K562 (cell line): ENCODE data around the gene LRP3. TPM values are rescaled to one million over a fixed set of nuclear protein-coding genes. Genes with fewer than 3 reads are reported as not detected.

Experiments
- CTCFL ChIP-seq: IDR thresholded peaks from 2 replicates; pipeline ENCODE4 v1.6.1; 2011; ENCODE audit warnings: borderline replicate concordance, low read depth, mild to moderate bottlenecking, moderate library complexity, low read length; ENCODE audit not compliant: insufficient read depth, poor library complexity, severe bottlenecking
- HNRNPH1 ChIP-seq: fragments of 200-400 bp; formaldehyde crosslinking; optimal IDR thresholded peaks from 2 replicates; pipeline ENCODE3; 2017; ENCODE audit warnings: low read depth, mild to moderate bottlenecking, low read length, moderate library complexity
- MTA1 ChIP-seq: fragments of 450-650 bp; IDR thresholded peaks from 2 replicates; pipeline ENCODE4 v1.6.1; 2017; ENCODE audit warnings: borderline replicate concordance
- NBN ChIP-seq: fragments of 450-650 bp; IDR thresholded peaks from 2 replicates; pipeline ENCODE4 v1.6.1; 2016; ENCODE audit warnings: low read depth, mild to moderate bottlenecking
- NONO ChIP-seq, 2 experiments: fragments of 200-400 bp in 1 of 2; fragments of 450-650 bp in 1 of 2; formaldehyde crosslinking in 1 of 2; IDR thresholded peaks; 2 replicates each; pipeline ENCODE4 v1.6.1; 2017; ENCODE audit warnings: low read depth in 2 of 2, mild to moderate bottlenecking in 2 of 2, moderate library complexity in 2 of 2, low read length in 1 of 2
- POLR3A ChIP-seq: IDR thresholded peaks from 2 replicates; pipeline ENCODE4 v1.6.1; 2011; ENCODE audit warnings: borderline replicate concordance, mild to moderate bottlenecking, moderate library complexity; ENCODE audit not compliant: insufficient read length, insufficient read depth; ENCODE audit errors: extremely low read depth
- SIX5 ChIP-seq, 2 experiments: IDR thresholded peaks; 2 replicates each; pipeline ENCODE4 v1.6.1; 2011; ENCODE audit warnings: low read length in 2 of 2, borderline replicate concordance in 1 of 2, low read depth in 1 of 2, mild to moderate bottlenecking in 1 of 2, moderate library complexity in 1 of 2; ENCODE audit not compliant: insufficient read depth in 1 of 2
- TAF15 ChIP-seq: fragments of 200-400 bp; formaldehyde crosslinking; IDR thresholded peaks from 2 replicates; pipeline ENCODE4 v1.6.1; 2017; ENCODE audit warnings: mild to moderate bottlenecking, low read depth, low read length, moderate library complexity
- TEAD4 ChIP-seq, 2 experiments: sonication (generic) in 1 of 2; formaldehyde crosslinking in 1 of 2; IDR thresholded peaks; 2 replicates each; pipeline versions ENCODE4 v1.6.1 to v1.8.0; 2012 to 2022; ENCODE audit warnings: borderline replicate concordance in 1 of 2, inconsistent platforms in 1 of 2, low read length in 1 of 2, mild to moderate bottlenecking in 1 of 2, missing genetic modification reagents in 1 of 2
- ZBTB17 ChIP-seq: fragments of 450-650 bp; formaldehyde crosslinking; IDR thresholded peaks from 2 replicates; pipeline ENCODE4 v1.4.0; 2020; ENCODE audit warnings: mild to moderate bottlenecking
- ZMIZ1 ChIP-seq, 2 experiments: fragments of 150-350 bp in 1 of 2; IDR thresholded peaks; 2 replicates each; pipeline ENCODE4 v1.6.1; 2012 to 2016; ENCODE audit warnings: low read depth in 2 of 2, low read length in 2 of 2, mild to moderate bottlenecking in 1 of 2, moderate library complexity in 1 of 2
- ZNF280A ChIP-seq: fragments of 450-650 bp; IDR thresholded peaks from 2 replicates; pipeline ENCODE4 v1.6.1; 2018; ENCODE audit warnings: mild to moderate bottlenecking, low read depth; ENCODE audit not compliant: partially characterized antibody
- ZNF551 ChIP-seq: fragments of 250-450 bp; sonication (Bioruptor Pico); IDR thresholded peaks from 2 replicates; pipeline ENCODE4 v1.5.0; 2021; ENCODE audit warnings: mild to moderate bottlenecking, moderate library complexity
- polyA plus RNA-seq, 8 experiments: library from polyadenylated mRNA; depleted of rRNA in 4 of 8; stranded (reverse) in 5 of 8; unstranded in 3 of 8; fragments of >200 nt; fragmentation: Nextera tagmentation in 2 of 8; fragmentation: Illumina TruSeq in 1 of 8; extraction: Ambion mirVana in 2 of 8; extraction: Trizol in 1 of 8; gene quantifications; 2 replicates each; pipeline versions ENCODE4 v1.2.1 to v1.2.3, GENCODE V29; 2011 to 2014; ENCODE audit warnings: inconsistent platforms in 1 of 8, missing spikeins in 1 of 8
- total RNA-seq, 7 experiments: library from RNA; depleted of rRNA in 6 of 7; stranded (reverse); fragments of >200 nt in 6 of 7; fragmentation: Illumina TruSeq in 2 of 7; extraction: Trizol in 2 of 7; gene quantifications; 2 replicates each; pipeline versions ENCODE4 v1.2.1 to v1.2.3, GENCODE V29; 2011 to 2021; ENCODE audit warnings: low replicate concordance in 1 of 7

Gene LRP3
- total and polyA plus RNA-seq, 9 of the 15 experiments (the other 6 are each of a cell fraction or from before 2014, with no cell fraction given), result 0.29 TPM; not detected in 8

GRCh38 chr19:33176670-33177416, 17.3 kb upstream of the LRP3 start (continued):
- TF ChIP-seq ZMIZ1 (IDR thresholded peaks at IDR 0.05; ENCODE audit: low read depth in 2 of 2, low read length in 2 of 2) (no peak), POLR3A (peak; percentile 96), NBN (peak; percentile 76), TEAD4 (IDR thresholded peaks at IDR 0.05; ENCODE audit: low read length) (peak; percentile 72), TEAD4 (CRISPR knock-in tag; IDR thresholded peaks at IDR 0.05; ENCODE audit: borderline replicate concordance) (no peak), NONO (IDR thresholded peaks at IDR 0.05; ENCODE audit: low read depth in 2 of 2, low read length in 1 of 2) (peak in 1 of 2 experiments; percentile 38; a peak in 1 of 4 replicates), SIX5 (IDR thresholded peaks at IDR 0.05; ENCODE audit: borderline replicate concordance in 1 of 2, insufficient read depth in 1 of 2, low read depth in 1 of 2, low read length in 2 of 2) (no peak), CTCFL (peak; percentile 70), MTA1 (no peak), TAF15 (no peak), ZNF551 (no peak), HNRNPH1 (no peak), ZNF280A (no peak), ZBTB17 (peak; percentile 48; the same call in 1 of the 2 replicates)
